B cell (primary cell): ENCODE data around the gene SLC49A3. TPM values are rescaled to one million over a fixed set of nuclear protein-coding genes. Genes with fewer than 3 reads are reported as not detected.

Source experiments
- ATAC-seq: fragments of 200-7000 bp; cut with Tn5 transposase; one replicate; pipeline ENCODE4 v1.10.0; 2021; ENCODE audit warnings: low read depth, mild to moderate bottlenecking, moderate number of reproducible peaks, moderate library complexity
- CTCF ChIA-PET: fragments of 350-600 bp; sonication (Branson Sonifier 250); formaldehyde crosslinking; loops from one replicate; lab custom pipeline; 2021; ENCODE audit warnings: antibody characterized with exemption, inconsistent platforms; lab: Charles Lee
- POLR2A ChIA-PET: fragments of 350-600 bp; sonication (Branson Sonifier 250); formaldehyde crosslinking; loops from one replicate; lab custom pipeline; 2021; ENCODE audit warnings: antibody characterized with exemption; lab: Charles Lee
- DNase-seq: peaks from one replicate; pipeline ENCODE4 v3.0.0; 2013
- H2AFZ ChIP-seq: 2 replicates; pipeline ENCODE4 v1.6.1; 2012; ENCODE audit warnings: mild to moderate bottlenecking, low read depth, low read length; ENCODE audit not compliant: insufficient read depth, poor library complexity, severe bottlenecking
- H3K27ac ChIP-seq, 2 donors: 1 replicate in 1 of 2; 2 replicates in 1 of 2; pipeline ENCODE4 v1.5.1; 2012 to 2013; ENCODE audit warnings: low read length in 2 of 2, mild to moderate bottlenecking in 2 of 2, moderate library complexity in 1 of 2
- H3K27me3 ChIP-seq, 4 experiments: fragments of 200-600 bp in 1 of 4; sonication (generic) in 1 of 4; replicated peaks in 1 of 4; 1 replicate in 2 of 4; 2 replicates in 2 of 4; pipeline versions ENCODE4 v1.6.1 to v1.7.0; 2013 to 2016; ENCODE audit warnings: low read length in 3 of 4, mild to moderate bottlenecking in 2 of 4, mixed read lengths in 1 of 4, moderate library complexity in 1 of 4; ENCODE audit not compliant: insufficient read depth in 4 of 4, control insufficient read depth in 3 of 4; ENCODE audit errors: control extremely low read depth in 1 of 4
- H3K36me3 ChIP-seq, 2 experiments: replicated peaks in 1 of 2; 1 replicate in 1 of 2; 2 replicates in 1 of 2; pipeline versions ENCODE4 v1.6.1 to v1.7.1; 2013; ENCODE audit warnings: low read length in 1 of 2; ENCODE audit not compliant: insufficient read depth in 2 of 2, control insufficient read depth in 1 of 2; ENCODE audit errors: control extremely low read depth in 1 of 2, extremely low read depth in 1 of 2
- H3K4me1 ChIP-seq, 2 donors: fragments of 200-600 bp in 1 of 2; sonication (generic) in 1 of 2; 1 replicate in 1 of 2; 2 replicates in 1 of 2; pipeline versions ENCODE4 v1.5.1 to v1.6.1; 2013 to 2017; ENCODE audit warnings: low read length in 2 of 2; ENCODE audit not compliant: control insufficient read depth in 2 of 2, insufficient read depth in 2 of 2
- H3K4me2 ChIP-seq: replicated peaks from 2 replicates; pipeline ENCODE3; 2012; ENCODE audit warnings: mild to moderate bottlenecking, low read depth, low read length; ENCODE audit not compliant: poor library complexity, severe bottlenecking
- H3K4me3 ChIP-seq, 5 experiments: fragments of 200-600 bp in 1 of 5; sonication (generic) in 1 of 5; 1 replicate in 3 of 5; 2 replicates in 2 of 5; pipeline versions ENCODE4 v1.5.1 to v1.7.0; 2011 to 2016; ENCODE audit warnings: low read length in 4 of 5, mild to moderate bottlenecking in 4 of 5, low read depth in 2 of 5, control low read depth in 1 of 5, moderate library complexity in 1 of 5; ENCODE audit not compliant: insufficient read depth in 1 of 5; ENCODE audit errors: control extremely low read depth in 1 of 5, extremely low read depth in 1 of 5
- H3K79me2 ChIP-seq: fragments of 200-600 bp; sonication (generic); one replicate; pipeline ENCODE4 v1.6.0; 2016; ENCODE audit warnings: low read length; ENCODE audit not compliant: control insufficient read depth, insufficient read depth
- H3K9ac ChIP-seq: fragments of 200-600 bp; sonication (generic); 2 replicates; pipeline ENCODE4 v1.6.1; 2017; ENCODE audit warnings: mild to moderate bottlenecking, low read length, moderate library complexity
- H3K9me3 ChIP-seq, 3 donors: one replicate each; pipeline versions ENCODE4 v1.6.1 to v1.7.1; 2013; ENCODE audit warnings: low read length in 2 of 3; ENCODE audit not compliant: control insufficient read depth in 2 of 3, insufficient read depth in 1 of 3; ENCODE audit errors: control extremely low read depth in 1 of 3
- H4K20me1 ChIP-seq: 2 replicates; pipeline ENCODE4 v1.6.0; 2012; ENCODE audit warnings: mild to moderate bottlenecking, low read length; ENCODE audit not compliant: insufficient read depth, control insufficient read depth, poor library complexity, severe bottlenecking
- H3K27ac Mint-ChIP-seq: one replicate; pipeline ENCODE4 v1.8.0; 2021; ENCODE audit warnings: mixed read lengths
- H3K27me3 Mint-ChIP-seq: one replicate; pipeline ENCODE4 v1.8.0; 2021; ENCODE audit warnings: mixed read lengths
- H3K4me1 Mint-ChIP-seq: one replicate; pipeline ENCODE4 v1.8.0; 2021; ENCODE audit warnings: mixed read lengths
- H3K4me3 Mint-ChIP-seq: one replicate; pipeline ENCODE4 v1.8.0; 2021; ENCODE audit warnings: mixed read lengths
- H3K9me3 Mint-ChIP-seq: one replicate; pipeline ENCODE4 v1.8.0; 2022; ENCODE audit warnings: mixed read lengths; ENCODE audit not compliant: insufficient read depth
- EZH2 ChIP-seq: IDR thresholded peaks from 2 replicates; pipeline ENCODE4 v1.6.1; 2012; ENCODE audit warnings: borderline replicate concordance, low read depth, mild to moderate bottlenecking, moderate library complexity, low read length; ENCODE audit not compliant: insufficient read depth, poor library complexity, severe bottlenecking
- WGBS: methylation state at CpG from one replicate; pipeline ENCODE4 v1.1.5; 2013; ENCODE audit warnings: missing lambda C conversion rate; ENCODE audit not compliant: insufficient coverage; 5-methylcytosine and 5-hydroxymethylcytosine counted together
- intact Hi-C: fragments of 100-400 bp; cut with micrococcal nuclease; formaldehyde crosslinking; loops from one replicate; pipeline ENCODE4 v1.10.0; 2022
- polyA plus RNA-seq: library from polyadenylated mRNA; depleted of rRNA; stranded (reverse); fragments of >200 nt; gene quantifications from 2 replicates; pipeline ENCODE4 v1.2.3, GENCODE V29; 2012
- total RNA-seq, 2 donors: library from RNA; stranded (reverse); fragments of 120-200 nt in 1 of 2; gene quantifications; 1 replicate in 1 of 2; 2 replicates in 1 of 2; pipeline versions ENCODE4 v1.2.3 to v1.2.4, GENCODE V29; 2013 to 2022
- TF ChIP-seq, protein P1 (sequence below): fragments of 200-600 bp; IDR thresholded peaks from one replicate; pipeline ENCODE4 v1.8.0; 2022; ENCODE audit warnings: antibody characterized with exemption, mild to moderate bottlenecking

Gene SLC49A3
- total and polyA plus RNA-seq, 2 donors (not counting 1 experiment from before 2014, with no cell fraction given) = 2.0 to 4.3 TPM

DNA sequence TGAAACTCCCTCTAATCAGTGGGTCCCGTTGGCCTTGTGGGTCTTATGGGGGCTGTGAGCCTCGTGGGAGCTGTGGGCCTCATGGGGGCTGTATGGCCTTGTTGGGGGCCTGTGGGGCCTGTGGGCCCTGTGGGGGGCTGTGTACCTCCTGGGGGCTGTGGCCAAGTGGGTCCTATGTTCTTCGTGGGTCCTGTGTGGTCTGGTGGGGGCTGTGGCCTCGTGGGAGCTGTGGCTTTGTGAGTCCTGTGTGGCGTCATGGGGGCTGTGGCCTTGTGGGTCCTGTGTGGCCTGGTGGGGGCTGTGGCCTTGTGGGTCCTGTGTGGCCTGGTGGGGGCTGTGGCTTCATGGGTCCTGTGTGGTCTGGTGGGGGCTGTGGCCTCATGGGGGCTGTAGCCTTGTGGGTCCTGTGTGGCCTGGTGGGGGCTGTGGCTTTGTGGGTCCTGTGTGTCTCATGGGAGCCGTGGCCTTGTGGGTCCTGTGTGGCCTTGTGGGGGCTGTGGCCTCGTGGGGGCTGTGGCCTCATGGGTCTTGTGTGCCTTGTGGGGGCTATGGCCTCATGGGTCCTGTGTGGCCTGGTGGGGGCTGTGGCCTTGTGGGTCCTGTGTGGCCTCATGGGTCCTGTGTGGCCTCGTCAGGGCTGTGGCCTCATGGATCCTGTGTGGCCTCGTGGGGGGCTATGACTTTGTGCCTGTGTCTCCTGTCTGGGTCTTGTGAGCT, 24.1 kb upstream of the SLC49A3 start:
- Histone ChIP-seq H3K4me3 (no peak overlapping the region), H2AFZ (no peak overlapping the region), H3K36me3 (peaks cover 0 to 12% of the 10 kb centered on the region in 2 experiments), H3K4me2 (no peak overlapping the region), H3K27ac (no peak overlapping the region), H3K27me3 (no peaks in the 10 kb centered on the region), H3K9ac (no peak overlapping the region), H3K9me3 (no peaks in the 10 kb centered on the region), H4K20me1 (peaks cover 69% of the 10 kb centered on the region), H3K4me1 (peaks cover 4 to 6% of the 10 kb centered on the region in 2 donors), H3K79me2 (peaks cover 86% of the 10 kb centered on the region)
- intact Hi-C loops = no loop called here
- H3K27me3 Mint-ChIP-seq = no peaks in the 10 kb centered on the region
- no peaks in the 10 kb centered on the region for H3K9me3 Mint-ChIP-seq
- H3K4me3 Mint-ChIP-seq = no peak overlapping the region
- TF ChIP-seq EZH2 = no peak
- TF ChIP-seq, protein P1, sequence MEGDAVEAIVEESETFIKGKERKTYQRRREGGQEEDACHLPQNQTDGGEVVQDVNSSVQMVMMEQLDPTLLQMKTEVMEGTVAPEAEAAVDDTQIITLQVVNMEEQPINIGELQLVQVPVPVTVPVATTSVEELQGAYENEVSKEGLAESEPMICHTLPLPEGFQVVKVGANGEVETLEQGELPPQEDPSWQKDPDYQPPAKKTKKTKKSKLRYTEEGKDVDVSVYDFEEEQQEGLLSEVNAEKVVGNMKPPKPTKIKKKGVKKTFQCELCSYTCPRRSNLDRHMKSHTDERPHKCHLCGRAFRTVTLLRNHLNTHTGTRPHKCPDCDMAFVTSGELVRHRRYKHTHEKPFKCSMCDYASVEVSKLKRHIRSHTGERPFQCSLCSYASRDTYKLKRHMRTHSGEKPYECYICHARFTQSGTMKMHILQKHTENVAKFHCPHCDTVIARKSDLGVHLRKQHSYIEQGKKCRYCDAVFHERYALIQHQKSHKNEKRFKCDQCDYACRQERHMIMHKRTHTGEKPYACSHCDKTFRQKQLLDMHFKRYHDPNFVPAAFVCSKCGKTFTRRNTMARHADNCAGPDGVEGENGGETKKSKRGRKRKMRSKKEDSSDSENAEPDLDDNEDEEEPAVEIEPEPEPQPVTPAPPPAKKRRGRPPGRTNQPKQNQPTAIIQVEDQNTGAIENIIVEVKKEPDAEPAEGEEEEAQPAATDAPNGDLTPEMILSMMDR = no peak
- no peak overlapping the region for H3K27ac Mint-ChIP-seq
- POLR2A ChIA-PET = no interaction called here
- DNase-seq (no peak), ATAC-seq (no peak)
- CTCF ChIA-PET = interaction anchor here (0.6 kb wide), 1 partner anchor 307 kb away, joined by 3 read pairs; no protein-coding TSS in a partner anchor
- peaks cover 37% of the 10 kb centered on the region for H3K4me1 Mint-ChIP-seq
- WGBS = 63% methylated on average over 8 of the region's 9 CpGs

DNA sequence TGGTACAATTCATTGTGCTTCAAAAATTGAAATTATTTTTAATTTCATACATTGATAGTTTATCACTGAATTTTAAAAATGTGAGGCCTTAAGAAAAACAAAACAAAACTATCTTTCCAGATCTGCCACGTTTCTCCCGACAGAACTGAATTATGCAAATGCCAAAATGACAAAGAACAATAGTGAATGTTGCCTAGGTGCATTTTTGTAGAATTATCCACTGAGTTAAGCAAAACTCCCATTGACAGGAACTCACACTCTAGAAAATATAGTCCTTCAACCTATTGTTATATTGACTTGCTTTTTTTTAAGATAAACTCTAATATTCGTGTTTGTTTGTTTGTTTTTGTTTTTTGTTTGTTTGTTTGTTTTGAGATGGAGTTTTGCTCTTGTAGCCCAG, 23.1 kb upstream of the SLC49A3 start:
- no peak overlapping the region for H3K4me2 ChIP-seq
- ChIA-PET CTCF (no interaction called here), POLR2A (no interaction called here)
- peaks cover 86% of the 10 kb centered on the region for H3K79me2 ChIP-seq
- no peak overlapping the region for H3K4me3 Mint-ChIP-seq
- H3K4me1 Mint-ChIP-seq = peaks cover 35% of the 10 kb centered on the region
- no peak overlapping the region for H3K4me3 ChIP-seq
- H4K20me1 ChIP-seq = peaks cover 68% of the 10 kb centered on the region
- intact Hi-C loops = no loop called here
- WGBS = no CpG with 5 or more reads among the region's 3 CpGs
- H3K27me3 ChIP-seq = no peaks in the 10 kb centered on the region
- H3K4me1 ChIP-seq = peaks cover 7 to 13% of the 10 kb centered on the region in 2 donors
- H3K27ac Mint-ChIP-seq = no peak overlapping the region
- DNase-seq (no peak), ATAC-seq (no peak)
- H3K9ac ChIP-seq = no peak overlapping the region
- H3K27me3 Mint-ChIP-seq = no peaks in the 10 kb centered on the region
- TF ChIP-seq EZH2 = no peak
- H2AFZ ChIP-seq = no peak overlapping the region
- H3K9me3 ChIP-seq = no peaks in the 10 kb centered on the region
- H3K27ac ChIP-seq = no peak overlapping the region
- H3K36me3 ChIP-seq = peaks cover 0 to 12% of the 10 kb centered on the region in 2 experiments
- H3K9me3 Mint-ChIP-seq = no peaks in the 10 kb centered on the region
